ENCODE results near the gene RCE1.
A peak's percentile ranks its signal among the peaks of the same experiment; 100 is the strongest.

Gene RCE1

DNA sequence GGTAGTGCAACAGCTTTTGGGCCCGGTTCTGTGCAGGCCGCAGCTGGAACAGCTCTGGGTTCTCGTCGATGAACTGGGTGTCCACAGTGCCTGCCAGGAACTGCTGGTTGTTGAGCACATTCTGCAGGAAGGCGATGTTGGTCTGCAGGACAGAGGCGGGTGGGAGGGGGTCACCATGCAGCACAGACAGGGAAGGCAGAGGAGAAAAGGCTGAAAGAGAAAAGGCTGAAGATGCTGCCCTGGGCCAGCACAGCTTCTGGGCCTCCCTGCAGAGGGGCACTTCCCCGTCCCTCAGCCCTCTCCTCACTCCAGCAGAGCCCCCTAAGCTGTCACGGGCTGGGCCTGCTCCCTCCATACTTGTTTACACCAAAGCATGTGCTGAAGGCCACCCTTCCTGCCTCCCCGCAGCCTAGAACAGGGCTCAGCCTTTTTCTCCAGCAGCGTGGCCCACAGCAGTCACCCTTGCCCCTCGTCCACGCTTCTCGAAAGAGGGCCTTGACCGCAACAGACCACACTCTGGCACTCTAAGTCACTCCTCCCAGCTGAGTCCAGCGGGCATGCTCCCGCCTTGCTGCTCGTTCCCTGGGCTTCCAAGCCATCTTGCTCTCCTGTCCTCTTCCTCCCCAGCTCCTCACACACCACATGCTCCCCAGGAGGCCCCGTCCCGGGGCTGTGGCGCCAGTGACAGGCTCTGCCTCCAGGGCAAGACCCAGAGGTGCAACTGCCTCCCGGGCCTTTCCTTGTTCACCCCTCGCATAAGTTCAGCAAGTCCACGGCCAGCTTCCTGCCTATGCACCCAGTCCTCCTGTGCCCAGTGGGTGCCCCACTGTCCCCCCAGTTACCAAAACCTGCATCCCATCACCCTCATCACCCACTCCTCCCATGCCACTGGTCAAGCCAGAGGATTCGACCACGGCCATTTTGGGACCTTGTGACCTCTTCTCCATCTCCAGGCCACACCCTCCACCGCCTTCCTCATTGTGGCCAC lies 10.3 kb downstream of the RCE1 start:
- WGBS (ENCODE audit: insufficient coverage), result 94% methylated on average over 23 of the region's 26 CpGs
- CTCF ChIA-PET, result interaction anchor here (0.7 to 3.0 kb wide), 3 partner anchors 9 to 123 kb away, joined by 3 to 14 read pairs (median 3); no protein-coding TSS in a partner anchor
- H3K4me1 ChIP-seq (ENCODE audit: control extremely low read depth in 1 of 4, control insufficient read depth in 4 of 4, insufficient read depth in 4 of 4, low read length in 3 of 4), result peaks cover 0 to 33% (median 25%) of the 10 kb centered on the region in 4 experiments

DNA sequence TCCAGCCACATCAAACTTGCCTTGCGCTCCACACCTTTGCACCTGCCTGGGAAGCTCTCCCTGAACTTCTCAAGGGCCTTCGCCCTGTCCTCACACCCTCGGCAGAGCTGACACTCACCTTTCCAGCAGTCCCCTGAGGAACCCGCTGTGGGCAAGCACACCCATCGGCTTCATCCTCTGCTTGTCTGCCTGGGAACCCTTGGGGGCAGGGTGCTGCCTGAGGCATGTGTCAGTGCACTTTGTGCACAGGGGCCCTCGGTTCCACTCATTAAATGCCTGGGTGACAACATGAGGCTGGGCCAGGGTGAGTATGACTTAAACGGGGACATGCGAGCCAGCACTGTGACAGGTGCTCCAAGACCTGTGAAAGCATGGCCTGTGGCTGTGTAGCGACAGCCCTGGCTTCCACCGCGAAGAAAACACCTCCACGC lies 11.0 kb downstream of the RCE1 start:
- WGBS (ENCODE audit: insufficient coverage), result 98% methylated on average over 9 of the region's 12 CpGs
- CTCF ChIA-PET, result interaction anchor here (0.7 to 3.0 kb wide), 3 partner anchors 10 to 30 kb away, joined by 3 to 14 read pairs (median 3); no protein-coding TSS in a partner anchor
- Histone ChIP-seq H3K27me3 (replicated peaks in 2 of 5; ENCODE audit: control insufficient read depth in 4 of 5, insufficient read depth in 5 of 5, low read length in 4 of 5) (no peaks in the 10 kb centered on the region), H3K9me3 (ENCODE audit: control extremely low read depth in 1 of 5, control insufficient read depth in 4 of 5, insufficient read depth in 2 of 5, low read depth in 1 of 5, low read length in 4 of 5) (no peaks in the 10 kb centered on the region), H3K4me3 (ENCODE audit: control insufficient read depth in 1 of 7, extremely low read depth in 1 of 7, insufficient read depth in 4 of 7, low read depth in 2 of 7, low read length in 6 of 7) (no peak overlapping the region), H3K4me1 (ENCODE audit: control extremely low read depth in 1 of 4, control insufficient read depth in 4 of 4, insufficient read depth in 4 of 4, low read length in 3 of 4) (peaks cover 0 to 33% (median 25%) of the 10 kb centered on the region in 4 experiments), H3K27ac (ENCODE audit: insufficient read depth in 1 of 2, low read depth in 1 of 2, low read length in 2 of 2, poor library complexity in 1 of 2, severe bottlenecking in 2 of 2) (no peak overlapping the region), H3K36me3 (ENCODE audit: control insufficient read depth in 4 of 4, insufficient read depth in 4 of 4, low read length in 3 of 4) (peaks cover 0 to 9% (median 2%) of the 10 kb centered on the region in 4 experiments)
- POLR2A ChIA-PET, result interaction anchor here (0.7 kb wide), 1 partner anchor 10 kb away, joined by 3 read pairs; no protein-coding TSS in a partner anchor
- DNase-seq, result no peak

More for the DNA sequence above, 10.3 kb downstream of the RCE1 start:
- no peaks in the 10 kb centered on the region for H3K9me3 ChIP-seq (ENCODE audit: control extremely low read depth in 1 of 5, control insufficient read depth in 4 of 5, insufficient read depth in 2 of 5, low read depth in 1 of 5, low read length in 4 of 5)
- H3K27me3 ChIP-seq (replicated peaks in 2 of 5; ENCODE audit: control insufficient read depth in 4 of 5, insufficient read depth in 5 of 5, low read length in 4 of 5), result no peaks in the 10 kb centered on the region
- no peak for DNase-seq
- H3K36me3 ChIP-seq (ENCODE audit: control insufficient read depth in 4 of 4, insufficient read depth in 4 of 4, low read length in 3 of 4), result peaks cover 0 to 2% (median 0%) of the 10 kb centered on the region in 4 experiments
- H3K4me3 ChIP-seq (ENCODE audit: control insufficient read depth in 1 of 7, extremely low read depth in 1 of 7, insufficient read depth in 4 of 7, low read depth in 2 of 7, low read length in 6 of 7), result no peak overlapping the region
- H3K27ac ChIP-seq (ENCODE audit: insufficient read depth in 1 of 2, low read depth in 1 of 2, low read length in 2 of 2, poor library complexity in 1 of 2, severe bottlenecking in 2 of 2), result no peak overlapping the region
- POLR2A ChIA-PET, result interaction anchor here (0.7 kb wide), 1 partner anchor 9 kb away, joined by 3 read pairs; no protein-coding TSS in a partner anchor

DNA sequence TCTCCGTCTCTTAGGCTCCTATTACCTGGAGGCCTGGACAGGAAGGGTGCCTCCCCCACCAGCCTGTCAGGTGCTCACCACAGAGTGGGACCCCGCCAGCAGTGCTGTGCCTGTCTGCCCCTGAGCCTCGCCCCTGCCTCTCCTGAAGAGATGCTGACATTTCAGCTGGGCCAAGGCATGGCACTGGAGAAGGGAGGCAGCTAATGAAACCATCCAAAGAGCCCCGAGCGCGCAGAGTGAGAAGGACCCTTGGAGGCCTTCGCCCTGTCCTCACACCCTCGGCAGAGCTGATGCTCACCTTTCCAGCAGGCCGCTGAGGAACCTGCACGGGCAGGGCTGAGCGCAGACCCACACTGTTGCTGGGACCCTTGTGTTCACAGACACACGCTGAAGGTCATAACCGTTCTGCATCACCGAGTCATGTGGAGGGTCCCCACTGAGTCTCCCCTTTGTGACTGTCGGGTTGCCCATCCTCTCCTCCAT lies 11.5 kb downstream of the RCE1 start:
- 94% methylated on average over 13 of the region's 15 CpGs for WGBS (ENCODE audit: insufficient coverage)
- no peaks in the 10 kb centered on the region for H3K27me3 ChIP-seq (replicated peaks in 2 of 5; ENCODE audit: control insufficient read depth in 4 of 5, insufficient read depth in 5 of 5, low read length in 4 of 5)
- ChIA-PET CTCF (interaction anchor here (0.7 to 3.0 kb wide), 5 partner anchors 10 to 29 kb away, joined by 3 to 14 read pairs (median 3); no protein-coding TSS in a partner anchor), POLR2A (interaction anchor here (2.0 kb wide), 1 partner anchor 12 kb away, joined by 12 read pairs; the partner anchor contains the start of gene RCE1)
- H3K36me3 ChIP-seq (ENCODE audit: control insufficient read depth in 4 of 4, insufficient read depth in 4 of 4, low read length in 3 of 4), result peaks cover 0 to 14% (median 4%) of the 10 kb centered on the region in 4 experiments
- peaks cover 0 to 33% (median 25%) of the 10 kb centered on the region in 4 experiments for H3K4me1 ChIP-seq (ENCODE audit: control extremely low read depth in 1 of 4, control insufficient read depth in 4 of 4, insufficient read depth in 4 of 4, low read length in 3 of 4)
- no peaks in the 10 kb centered on the region for H3K9me3 ChIP-seq (ENCODE audit: control extremely low read depth in 1 of 5, control insufficient read depth in 4 of 5, insufficient read depth in 2 of 5, low read depth in 1 of 5, low read length in 4 of 5)
- no peak overlapping the region for H3K4me3 ChIP-seq (ENCODE audit: control insufficient read depth in 1 of 7, extremely low read depth in 1 of 7, insufficient read depth in 4 of 7, low read depth in 2 of 7, low read length in 6 of 7)
- H3K27ac ChIP-seq (ENCODE audit: insufficient read depth in 1 of 2, low read depth in 1 of 2, low read length in 2 of 2, poor library complexity in 1 of 2, severe bottlenecking in 2 of 2), result no peak overlapping the region
- no peak for DNase-seq

DNA sequence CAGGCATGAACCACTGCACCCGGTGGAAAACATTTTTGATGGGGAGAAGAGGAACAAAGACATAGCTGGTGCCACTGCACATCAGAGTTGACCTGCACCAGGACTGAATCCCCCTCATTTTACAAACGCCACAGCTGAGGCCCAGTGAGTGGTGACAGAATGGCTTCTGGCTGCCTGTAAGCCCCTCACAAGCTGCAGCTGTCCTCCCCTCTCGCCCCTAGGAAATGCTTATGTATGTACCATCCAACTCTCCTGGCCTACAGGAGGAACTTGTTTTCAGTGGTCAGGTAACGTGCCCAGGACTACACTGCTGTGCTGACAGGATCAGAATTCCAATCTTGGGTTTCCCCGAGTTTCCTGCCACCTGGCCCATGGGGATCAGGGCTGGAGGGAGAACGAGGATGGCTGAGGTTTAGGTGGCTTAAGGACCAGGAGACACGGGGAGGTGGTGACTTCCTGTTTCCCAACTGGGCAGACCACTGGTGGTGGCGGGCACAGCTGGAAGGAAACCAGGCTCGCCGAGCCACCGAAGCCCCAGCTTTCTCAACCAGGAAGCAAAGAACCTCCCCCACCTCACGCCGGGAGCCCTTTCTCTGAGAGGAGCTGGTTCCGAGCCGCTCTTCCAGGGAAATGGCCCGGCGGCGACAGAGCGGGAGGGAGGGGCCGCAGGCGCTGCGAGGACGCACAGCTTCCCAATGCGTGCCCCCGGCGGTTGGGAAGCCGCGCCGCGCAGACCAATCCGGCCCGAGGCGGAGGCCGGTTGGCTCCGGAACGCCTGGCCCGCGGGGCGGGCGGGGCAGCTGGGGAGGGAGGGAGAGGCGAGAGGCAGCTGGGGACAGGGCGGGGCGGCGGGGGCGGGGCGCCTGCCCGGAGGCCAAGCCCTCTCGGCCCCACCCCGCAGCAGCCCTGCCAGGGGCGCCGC lies 12.6 kb downstream of the RCE1 start:
- ChIA-PET POLR2A (interaction anchor here (1.2 to 2.0 kb wide), 2 partner anchors 10 to 13 kb away, joined by 4 to 12 read pairs; partner anchors contain the start of gene RCE1), CTCF (interaction anchor here (0.6 to 3.0 kb wide), 7 partner anchors 9 to 294 kb away, joined by 3 to 14 read pairs (median 3); no protein-coding TSS in a partner anchor)
- no peaks in the 10 kb centered on the region for H3K9me3 ChIP-seq (ENCODE audit: control extremely low read depth in 1 of 5, control insufficient read depth in 4 of 5, insufficient read depth in 2 of 5, low read depth in 1 of 5, low read length in 4 of 5)
- no peaks in the 10 kb centered on the region for H3K27me3 ChIP-seq (replicated peaks in 2 of 5; ENCODE audit: control insufficient read depth in 4 of 5, insufficient read depth in 5 of 5, low read length in 4 of 5)
- peaks cover 0 to 33% (median 25%) of the 10 kb centered on the region in 4 experiments for H3K4me1 ChIP-seq (ENCODE audit: control extremely low read depth in 1 of 4, control insufficient read depth in 4 of 4, insufficient read depth in 4 of 4, low read length in 3 of 4)
- H3K4me3 ChIP-seq (ENCODE audit: control insufficient read depth in 1 of 7, extremely low read depth in 1 of 7, insufficient read depth in 4 of 7, low read depth in 2 of 7, low read length in 6 of 7), result peak overlapping the region; percentile 50 to 86 (median 71)
- H3K36me3 ChIP-seq (ENCODE audit: control insufficient read depth in 4 of 4, insufficient read depth in 4 of 4, low read length in 3 of 4), result peaks cover 0 to 18% (median 6%) of the 10 kb centered on the region in 4 experiments
- peak; percentile 80 to 84 (median 82) for DNase-seq
- WGBS (ENCODE audit: insufficient coverage), result 2% methylated on average over 26 of the region's 51 CpGs
- H3K27ac ChIP-seq (ENCODE audit: insufficient read depth in 1 of 2, low read depth in 1 of 2, low read length in 2 of 2, poor library complexity in 1 of 2, severe bottlenecking in 2 of 2), result peak overlapping the region; percentile 50 to 79

DNA sequence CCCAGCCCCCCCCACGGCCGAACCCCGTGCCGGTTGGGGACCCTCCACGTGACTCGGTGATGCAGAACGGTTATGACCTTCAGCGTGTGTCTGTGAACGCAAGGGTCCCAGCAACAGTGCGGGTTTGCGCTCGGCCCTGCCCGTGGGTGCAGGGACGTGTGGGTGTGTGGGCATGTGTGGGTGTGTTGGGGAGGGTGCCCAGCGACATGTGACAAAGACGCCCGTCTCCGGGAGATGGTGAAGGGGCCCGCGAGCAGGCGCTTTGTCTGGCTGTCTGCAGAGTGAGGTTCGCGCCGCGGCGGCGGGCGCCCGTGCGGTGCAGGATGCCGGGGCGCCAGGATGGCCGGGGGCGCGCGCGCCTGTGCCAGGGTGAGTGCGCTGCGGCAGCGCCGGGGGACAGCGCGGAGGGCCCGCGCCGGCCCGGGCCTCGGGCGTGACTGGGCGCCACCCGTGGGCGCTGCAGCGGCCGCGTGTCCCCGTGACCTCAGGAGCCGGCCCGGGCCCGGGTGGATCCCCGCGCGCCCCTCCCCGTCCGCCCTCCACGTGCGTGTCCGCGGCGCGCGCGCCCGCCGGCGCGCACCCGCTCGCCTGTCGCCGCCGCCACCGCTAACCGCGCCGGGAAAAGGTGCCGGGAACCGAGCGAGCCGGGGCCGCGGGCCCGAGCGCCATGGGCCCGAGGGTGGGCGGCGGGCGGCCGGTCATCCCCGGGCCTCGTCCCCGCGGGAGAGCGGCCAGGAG lies 13.4 kb downstream of the RCE1 start, which contains the start of gene LRFN4:
LRFN4 (plus strand) TSS at position 569 of the 738 bp plus-strand sequence. CDS start 681 bp downstream, outside the sequence.
- ChIA-PET POLR2A (interaction anchor here (1.2 to 2.0 kb wide), 3 partner anchors 11 to 14 kb away, joined by 4 to 12 read pairs (median 4); partner anchors contain the start of gene RCE1), CTCF (interaction anchor here (1.0 to 3.0 kb wide), 3 partner anchors 10 to 131 kb away, joined by 3 to 14 read pairs (median 4); no protein-coding TSS in a partner anchor)
- peak in 1 of 3 donors; percentile 88 for DNase-seq
- Histone ChIP-seq H3K36me3 (ENCODE audit: control insufficient read depth in 4 of 4, insufficient read depth in 4 of 4, low read length in 3 of 4) (peaks cover 0 to 18% (median 7%) of the 10 kb centered on the region in 4 experiments), H3K4me3 (ENCODE audit: control insufficient read depth in 1 of 7, extremely low read depth in 1 of 7, insufficient read depth in 4 of 7, low read depth in 2 of 7, low read length in 6 of 7) (peak within 1 kb of the TSS; percentile 50 to 86 (median 71)), H3K27me3 (replicated peaks in 2 of 5; ENCODE audit: control insufficient read depth in 4 of 5, insufficient read depth in 5 of 5, low read length in 4 of 5) (no peaks in the 10 kb centered on the region), H3K27ac (ENCODE audit: insufficient read depth in 1 of 2, low read depth in 1 of 2, low read length in 2 of 2, poor library complexity in 1 of 2, severe bottlenecking in 2 of 2) (peak within 1 kb of the TSS; percentile 50 to 79), H3K9me3 (ENCODE audit: control extremely low read depth in 1 of 5, control insufficient read depth in 4 of 5, insufficient read depth in 2 of 5, low read depth in 1 of 5, low read length in 4 of 5) (no peaks in the 10 kb centered on the region), H3K4me1 (ENCODE audit: control extremely low read depth in 1 of 4, control insufficient read depth in 4 of 4, insufficient read depth in 4 of 4, low read length in 3 of 4) (peaks cover 0 to 33% (median 24%) of the 10 kb centered on the region in 4 experiments)
- WGBS (ENCODE audit: insufficient coverage), result under 1% methylated on average over 78 of the region's 103 CpGs
